Epidermal melanocyte (primary cell): ENCODE measurements around the gene S100A3.

Experiments used
- DNase-seq: peaks from one replicate; pipeline ENCODE4 v3.0.0; 2011; ENCODE audit warnings: low spot score; ENCODE audit not compliant: insufficient read length

The S100A3 gene

DNA sequence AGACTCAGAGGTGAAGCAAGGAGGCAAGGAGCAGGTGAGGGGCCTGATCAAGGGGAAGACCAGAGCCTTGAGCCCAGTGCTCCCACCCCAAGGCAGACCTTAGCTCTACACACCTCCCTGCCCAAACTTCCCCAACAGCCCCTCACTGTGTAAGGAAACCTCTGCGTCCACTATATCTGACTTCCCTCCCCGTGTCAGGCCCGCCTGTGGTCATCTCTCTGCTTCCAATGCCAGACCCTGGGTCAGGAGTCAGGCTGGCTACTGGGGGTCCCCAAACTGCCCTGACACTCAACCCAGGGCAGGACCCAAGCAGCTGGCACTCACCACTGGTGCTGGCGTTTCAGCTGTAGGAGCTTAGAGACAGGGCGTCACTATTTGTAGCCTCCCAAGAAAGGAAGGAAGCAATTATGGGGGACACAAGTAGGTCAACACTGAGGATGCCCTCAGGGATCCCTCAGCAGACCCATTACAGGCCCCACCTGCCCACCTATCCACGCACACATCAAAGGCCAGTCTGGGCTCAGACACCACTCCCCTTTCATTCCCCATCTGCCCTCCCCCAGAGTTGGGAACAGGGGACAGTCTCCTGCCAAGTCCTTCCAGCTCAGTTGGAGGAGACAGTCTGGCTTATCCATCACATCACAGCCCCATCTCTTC is 811 bp upstream of the S100A3 start:
- no peak for DNase-seq

DNA sequence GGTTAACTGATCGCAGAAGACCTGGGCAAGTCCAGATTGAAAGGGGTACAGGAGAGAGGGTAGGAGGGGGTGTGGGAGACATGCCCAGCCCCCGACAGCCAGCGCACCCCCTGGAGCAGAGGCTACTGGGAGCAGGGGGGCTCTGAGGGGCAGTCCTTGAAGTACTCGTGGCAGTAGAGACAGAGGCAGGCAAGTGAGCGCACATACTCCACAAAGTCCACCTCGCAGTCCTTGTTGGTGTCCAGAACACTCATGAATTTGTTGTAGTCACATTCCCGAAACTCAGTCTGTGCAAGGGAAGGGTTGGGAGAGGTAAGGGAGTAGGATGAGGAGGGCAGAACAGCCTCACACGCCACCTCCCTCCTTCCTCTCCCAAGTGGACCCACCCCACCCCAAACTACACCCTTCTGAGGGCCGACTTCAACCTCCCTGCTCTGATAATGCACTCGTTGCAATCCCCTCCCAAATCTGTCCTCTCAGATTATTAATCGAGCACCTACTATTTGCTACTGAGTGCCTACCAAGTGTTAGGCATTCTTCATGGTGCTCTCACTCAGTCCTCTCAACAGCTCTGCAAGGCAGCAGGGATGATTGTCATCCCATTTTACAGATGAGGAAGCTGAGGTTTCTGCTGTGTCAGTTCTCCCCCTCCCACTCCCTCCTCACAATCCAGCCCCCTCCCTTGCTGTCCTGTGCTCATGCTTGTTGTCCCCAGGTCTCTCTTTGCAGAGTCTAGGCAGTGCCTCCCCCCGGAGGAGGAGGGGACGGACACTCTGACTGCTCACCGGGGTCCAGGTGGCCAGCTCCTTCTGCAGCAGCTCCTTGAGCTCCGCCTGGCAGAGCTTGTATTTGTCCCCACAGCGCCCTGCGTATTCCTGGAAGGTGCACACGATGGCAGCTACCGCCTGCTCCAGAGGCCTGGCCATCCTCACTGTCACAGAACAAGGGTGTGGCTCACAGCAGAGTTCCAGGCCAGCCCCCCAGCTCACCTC is 1.2 kb downstream of the S100A3 start:
- no peak for DNase-seq

DNA sequence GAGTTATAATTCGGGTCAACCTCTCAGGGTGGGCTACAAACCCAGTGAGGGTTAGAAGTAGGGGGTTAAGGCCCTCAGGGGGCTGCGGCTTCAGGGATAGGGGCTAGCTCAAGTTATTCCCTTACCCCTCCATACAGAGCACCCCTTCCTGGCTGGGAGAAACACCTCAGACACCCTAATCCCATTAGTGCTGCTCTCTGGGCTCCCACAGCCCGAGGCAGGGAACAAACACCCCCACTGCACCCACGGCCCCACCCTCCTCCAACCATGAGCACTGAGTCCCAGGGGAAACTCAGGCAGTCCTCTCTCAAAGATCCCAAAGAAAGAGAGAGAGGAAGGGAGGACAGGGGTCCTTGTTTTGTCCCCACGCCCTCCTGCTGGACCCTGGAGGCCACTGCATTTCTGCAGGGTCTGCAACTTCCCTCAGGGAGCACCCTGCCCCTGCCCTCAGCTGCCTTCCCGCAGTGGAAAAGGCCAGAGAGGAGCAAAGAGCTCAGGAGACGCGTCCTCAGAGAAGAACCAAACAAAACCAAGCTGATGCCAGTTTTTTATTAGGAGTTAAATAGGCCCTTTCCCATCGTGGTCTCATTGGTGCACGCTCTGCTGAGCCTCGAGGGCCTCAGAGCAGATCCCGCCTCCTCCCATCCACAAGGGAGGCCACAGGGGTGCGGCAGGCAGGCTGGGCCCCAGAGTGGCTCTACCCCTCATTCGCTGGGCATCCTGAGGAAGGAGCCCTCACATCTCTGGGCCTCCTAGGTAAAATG is 2.1 kb downstream of the S100A3 start:
- DNase-seq: no peak

GRCh38 chr1:153546371-153546770 is 2.7 kb downstream of the S100A3 start:
- no peak for DNase-seq

DNA sequence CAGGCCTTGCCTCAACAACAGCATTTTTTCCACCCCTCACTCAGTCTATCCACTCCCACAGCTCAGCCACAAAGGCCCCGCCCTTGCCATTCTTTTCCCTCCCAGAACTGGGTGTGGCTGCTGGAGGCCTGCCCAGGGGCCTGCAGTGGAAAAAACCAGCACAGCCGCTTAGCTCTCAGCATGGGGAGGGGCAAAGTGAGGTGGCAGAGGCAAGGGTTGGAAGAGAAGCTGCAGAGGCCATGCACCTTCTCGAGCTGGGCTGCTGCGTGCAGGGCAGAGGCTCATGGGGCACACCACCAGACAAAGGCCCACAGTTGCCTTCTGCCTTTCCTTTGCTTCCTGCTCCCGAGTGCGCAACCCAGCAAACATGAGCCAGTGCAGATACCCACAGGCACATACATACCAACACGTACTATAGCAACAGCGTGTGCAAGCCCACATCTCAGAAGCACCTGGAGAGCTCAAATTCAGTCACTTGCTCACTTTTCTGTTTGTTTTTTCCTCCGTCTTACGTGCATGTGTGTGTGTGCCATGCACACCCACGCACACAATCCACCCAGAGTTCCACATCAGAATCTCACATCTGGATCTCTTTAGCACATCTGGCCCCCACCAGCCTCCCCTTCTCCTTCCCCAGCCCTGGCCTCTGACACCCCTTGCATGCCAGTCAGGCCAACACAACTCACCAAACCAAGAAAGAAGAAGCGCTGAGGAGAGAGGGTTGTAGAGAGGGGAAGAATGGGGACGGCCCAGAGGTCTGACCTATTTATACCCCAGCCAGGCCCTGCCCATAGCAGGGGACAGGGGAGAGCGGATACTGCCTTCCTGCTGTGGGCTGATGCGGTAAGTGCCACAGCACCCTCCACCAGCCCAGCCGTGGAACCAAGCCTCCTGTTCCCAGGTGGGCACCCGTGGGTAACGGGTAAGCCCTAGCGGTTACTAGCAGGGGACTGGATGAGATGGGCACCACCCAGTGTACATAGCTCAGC is 3.7 kb downstream of the S100A3 start, which contains the start of gene S100A4:
S100A4 (minus strand) TSS at position 740 of the 989 bp plus-strand sequence. CDS start 1,012 bp downstream, outside the sequence.
- DNase-seq: peak; percentile 86

DNA sequence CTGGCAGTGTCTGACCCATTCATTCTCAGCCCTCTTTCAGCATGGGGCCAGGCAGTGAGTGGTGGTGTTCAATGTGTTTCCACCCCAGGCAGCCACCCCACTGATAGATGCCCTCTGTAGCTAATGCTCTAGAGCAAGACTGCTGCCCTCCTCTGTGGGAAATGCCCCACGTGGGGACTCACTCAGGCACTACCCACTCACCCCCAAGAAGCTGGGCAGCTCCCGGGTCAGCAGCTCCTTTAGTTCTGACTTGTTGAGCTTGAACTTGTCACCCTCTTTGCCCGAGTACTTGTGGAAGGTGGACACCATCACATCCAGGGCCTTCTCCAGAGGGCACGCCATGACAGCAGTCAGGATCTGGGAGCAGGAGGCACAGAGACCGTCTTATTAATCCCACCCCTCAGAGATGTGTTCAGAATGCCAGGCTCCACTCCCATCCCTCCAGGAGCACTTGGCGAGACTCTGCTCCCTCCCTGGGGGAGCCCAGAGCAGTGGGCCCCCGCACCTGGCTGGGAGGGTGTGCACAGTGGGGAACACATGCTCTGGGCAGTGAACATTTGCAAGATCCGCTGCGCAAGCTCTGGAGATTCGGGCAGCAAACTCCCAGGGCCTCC is 4.5 kb downstream of the S100A3 start:
- DNase-seq: no peak

DNA sequence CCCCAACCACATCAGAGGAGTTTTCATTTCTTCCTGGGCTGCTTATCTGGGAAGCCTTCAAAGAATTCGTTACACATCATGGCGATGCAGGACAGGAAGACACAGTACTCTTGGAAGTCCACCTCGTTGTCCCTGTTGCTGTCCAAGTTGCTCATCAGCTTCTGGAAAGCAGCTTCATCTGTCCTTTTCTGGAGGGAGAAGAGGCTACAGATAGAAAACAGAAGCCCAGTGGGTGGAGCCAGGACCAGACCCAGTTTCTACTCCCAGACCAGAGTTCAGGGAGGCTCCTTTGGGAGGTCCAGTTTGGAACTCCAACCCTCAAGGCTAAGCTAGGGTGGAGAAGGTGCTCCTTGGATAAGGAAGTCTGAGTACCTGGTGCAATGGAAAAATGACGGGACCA is 5.3 kb downstream of the S100A3 start:
- no peak for DNase-seq

DNA sequence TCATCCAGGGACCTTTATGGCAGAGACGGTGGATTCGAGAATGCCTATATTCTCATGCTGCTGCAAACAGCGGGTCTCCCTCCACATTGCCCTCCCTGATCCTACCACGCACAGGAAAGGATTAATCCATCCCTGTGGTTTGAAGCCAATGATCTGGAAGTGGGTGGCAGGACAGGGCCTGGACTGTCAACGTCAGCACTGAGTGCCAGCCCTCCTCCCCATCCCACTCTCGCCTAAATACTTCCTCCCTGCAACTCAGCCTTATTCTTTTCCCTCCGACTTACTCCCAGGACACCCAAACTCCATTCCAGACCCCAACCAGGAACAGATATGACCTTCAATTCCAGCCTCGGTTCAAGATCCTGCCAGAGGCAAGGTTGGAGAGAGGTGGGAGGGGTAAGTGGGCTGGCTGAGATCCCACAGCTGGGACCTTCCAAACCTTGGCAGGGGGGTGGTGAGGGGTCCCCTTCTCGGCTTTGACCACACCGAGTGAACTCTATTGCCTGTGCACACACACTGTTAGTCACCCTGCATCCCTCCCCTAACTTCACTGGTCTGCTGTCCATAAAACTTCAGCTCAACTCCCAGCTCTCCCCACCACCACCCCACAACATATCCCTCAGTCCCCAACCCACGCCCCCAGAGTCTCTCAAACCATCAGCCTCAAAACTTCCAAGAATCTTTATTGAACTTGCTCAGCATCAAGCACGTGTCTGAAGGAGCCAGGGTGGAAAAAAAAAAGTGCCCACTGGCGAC is 5.9 kb downstream of the S100A3 start:
- DNase-seq: no peak

GRCh38 chr1:153541641-153542590 is 7.1 kb downstream of the S100A3 start:
- DNase-seq: no peak

- DNase-seq: no peak
These were observed 8.4 kb downstream of the S100A3 start, which contains the start of gene S100A5 for GRCh38 chr1:153540394-153541361. Gene S100A5, minus strand, starts transcription at chr1:153540934. Its CDS starts 743 bp downstream, at chr1:153540191.

GRCh38 chr1:153539395-153540093 is 9.5 kb downstream of the S100A3 start:
- DNase-seq: no peak

GRCh38 chr1:153538315-153538821 is 10.7 kb downstream of the S100A3 start:
- no peak for DNase-seq

DNA sequence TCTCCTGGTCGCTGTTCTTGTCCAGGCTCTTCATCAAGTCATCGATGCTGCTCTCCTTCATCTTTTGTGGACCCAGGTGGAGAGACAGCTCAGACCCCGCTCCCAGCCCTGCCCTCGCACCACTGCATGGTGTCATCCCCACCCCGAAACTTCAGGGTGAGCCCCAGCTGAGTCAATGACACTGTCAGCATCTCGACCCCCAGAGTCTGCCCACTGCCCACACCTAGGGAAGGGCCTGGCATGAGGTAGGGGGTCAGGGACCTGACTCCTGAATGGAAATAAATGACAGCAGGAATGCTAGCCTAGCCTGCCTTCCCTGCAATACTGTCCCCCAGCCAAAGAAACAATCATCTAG is 11.7 kb downstream of the S100A3 start:
- DNase-seq: no peak

DNA sequence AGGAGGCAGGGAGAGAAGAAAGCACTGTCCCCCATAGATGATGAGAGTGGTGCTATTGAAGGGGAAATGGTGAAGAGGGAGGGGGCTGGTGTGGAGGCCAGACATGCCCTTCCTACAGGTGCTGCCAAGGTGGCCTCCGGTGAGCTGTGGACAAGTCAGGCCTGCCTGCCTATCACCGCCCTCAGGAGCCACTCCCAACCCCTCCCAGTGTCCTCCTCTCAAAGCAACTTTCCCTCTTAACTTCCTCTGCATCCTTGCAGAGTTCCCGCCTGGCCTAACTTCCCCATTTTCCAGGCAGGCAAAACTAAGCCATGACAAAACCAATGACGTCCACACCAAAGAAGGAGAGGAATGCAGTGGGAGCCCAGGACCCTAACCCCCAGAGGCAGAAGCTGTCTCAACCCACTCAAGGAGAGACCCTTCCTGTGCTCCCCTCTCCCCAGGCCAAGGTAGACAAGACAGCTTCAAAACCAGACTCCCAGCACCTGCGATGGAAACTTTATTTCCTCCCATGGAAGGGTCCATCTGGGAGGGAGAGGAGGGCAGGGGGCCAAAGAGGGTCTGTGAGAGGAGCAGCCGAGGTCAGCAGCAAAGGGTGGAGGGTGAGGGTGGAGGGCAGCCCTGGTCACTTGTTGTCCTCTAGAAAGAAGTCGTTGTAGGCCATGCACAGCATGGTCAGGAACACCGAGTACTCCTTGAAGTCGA is 12.2 kb downstream of the S100A3 start:
- DNase-seq: no peak

DNA sequence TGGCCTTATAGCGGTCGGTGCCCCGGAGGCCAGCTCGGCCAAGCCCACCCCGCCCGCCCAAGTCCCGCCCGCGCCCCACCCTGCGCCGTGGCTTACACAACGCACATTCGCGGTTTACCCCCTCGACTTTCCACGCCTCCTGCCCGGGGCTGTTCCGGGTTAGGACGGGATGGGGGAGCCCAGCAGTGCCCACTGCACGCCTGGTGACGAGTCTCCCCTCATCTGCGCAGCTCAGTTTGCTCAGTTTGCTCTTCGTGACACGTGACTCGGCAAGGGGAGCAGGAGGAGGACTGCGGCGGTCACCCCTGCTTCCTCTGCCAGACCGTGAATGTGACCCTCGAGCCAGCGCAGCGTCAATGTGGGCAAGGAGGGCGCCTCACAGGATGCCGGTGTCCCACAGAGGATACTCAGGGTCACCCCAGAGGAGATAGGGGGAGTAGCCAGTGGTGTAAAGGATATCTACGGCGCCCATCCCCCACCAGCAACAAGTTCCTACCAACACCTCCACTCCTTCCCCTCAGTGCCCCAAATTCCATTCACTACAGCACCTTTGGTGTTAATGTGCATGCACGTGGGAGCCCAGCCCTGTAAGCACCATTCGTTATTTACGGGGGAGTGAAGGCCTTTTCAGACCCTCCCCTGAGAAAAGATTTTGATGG is 12.9 kb downstream of the S100A3 start:
- DNase-seq: peak; percentile 78
